Natural killer cell treated with Interleukin-12 subunit alpha and Interleukin-12 subunit beta and Interleukin-15 and Interleukin-18, amount 100 ng/mL, for 72 hours (primary cell): ENCODE data around the gene HIVEP1. TPM values are rescaled to one million over a fixed set of nuclear protein-coding genes. Genes with fewer than 3 reads are reported as not detected.
"Not testable (repeated sequence)": the region's sequence is repeated elsewhere in the genome, so short reads cannot be mapped to it uniquely, and the experiment has no call there.

Experiments used
- ATAC-seq, 2 donors: fragments of 150-1000 bp; cut with Tn5 transposase in 1 of 2; sonication (Bioruptor Pico), chemical (Tn5 transposase) in 1 of 2; 2 replicates each; pipeline ENCODE4 v1.10.0; 2021
- DNase-seq: peaks from one replicate; pipeline ENCODE4 v3.0.0; 2022; ENCODE audit warnings: low spot score
- H3K27ac Mint-ChIP-seq, 2 donors: 1 replicate in 1 of 2; 2 replicates in 1 of 2; pipeline ENCODE4 v1.8.0; 2022; ENCODE audit warnings: mixed read lengths in 2 of 2, mild to moderate bottlenecking in 1 of 2, moderate library complexity in 1 of 2
- H3K27me3 Mint-ChIP-seq, 2 donors: 1 replicate in 1 of 2; 2 replicates in 1 of 2; pipeline ENCODE4 v1.8.0; 2022; ENCODE audit warnings: mixed read lengths in 2 of 2
- H3K36me3 Mint-ChIP-seq: one replicate; pipeline ENCODE4 v1.8.0; 2022; ENCODE audit warnings: mixed read lengths
- H3K4me1 Mint-ChIP-seq, 2 donors: 1 replicate in 1 of 2; 2 replicates in 1 of 2; pipeline ENCODE4 v1.8.0; 2022; ENCODE audit warnings: low read depth in 2 of 2, mixed read lengths in 2 of 2, mild to moderate bottlenecking in 1 of 2
- H3K4me3 Mint-ChIP-seq: one replicate; pipeline ENCODE4 v1.8.0; 2022; ENCODE audit warnings: mixed read lengths
- H3K9me3 Mint-ChIP-seq: 2 replicates; pipeline ENCODE4 v1.8.0; 2022; ENCODE audit warnings: mixed read lengths
- total RNA-seq, 2 donors: library from RNA; stranded (reverse); gene quantifications; one replicate each; pipeline ENCODE4 v1.2.3, GENCODE V29; 2022

HIVEP1 gene
- total RNA-seq, 2 donors from 2014 or later = 28.3 to 39.4 TPM

GRCh38 chr6:12148317-12148801 is 136.2 kb downstream of the HIVEP1 start:
- Mint-ChIP-seq H3K27me3 (no peaks in the 10 kb centered on the region), H3K9me3 (no peaks in the 10 kb centered on the region), H3K27ac (peak overlapping the region in 1 of 2 donors; percentile 81), H3K36me3 (no peaks in the 10 kb centered on the region), H3K4me3 (no peak overlapping the region), H3K4me1 (peaks cover 0 to 11% of the 10 kb centered on the region in 2 donors)
- ATAC-seq (no peak), DNase-seq (no peak)

- Mint-ChIP-seq H3K27me3 (no peaks in the 10 kb centered on the region), H3K4me1 (peaks cover 0 to 14% of the 10 kb centered on the region in 2 donors), H3K9me3 (no peaks in the 10 kb centered on the region), H3K36me3 (no peaks in the 10 kb centered on the region), H3K27ac (peak overlapping the region in 1 of 2 donors; percentile 81), H3K4me3 (no peak overlapping the region)
- no peak for ATAC-seq
- no peak for DNase-seq
Observed at GRCh38 chr6:12148841-12149240, 136.7 kb downstream of the HIVEP1 start.

- Mint-ChIP-seq H3K9me3 (no peaks in the 10 kb centered on the region), H3K27me3 (no peaks in the 10 kb centered on the region), H3K36me3 (no peaks in the 10 kb centered on the region), H3K4me3 (no peak overlapping the region), H3K27ac (no peak overlapping the region), H3K4me1 (peaks cover 0 to 14% of the 10 kb centered on the region in 2 donors)
- DNase-seq (no peak), ATAC-seq (no peak)
Observed at GRCh38 chr6:12149944-12150510, 137.9 kb downstream of the HIVEP1 start.

GRCh38 chr6:12150812-12151432 is 138.8 kb downstream of the HIVEP1 start:
- Mint-ChIP-seq H3K27me3 (no peaks in the 10 kb centered on the region), H3K9me3 (no peaks in the 10 kb centered on the region), H3K4me3 (no peak overlapping the region), H3K36me3 (no peaks in the 10 kb centered on the region), H3K27ac (no peak overlapping the region), H3K4me1 (peaks cover 0 to 19% of the 10 kb centered on the region in 2 donors)
- ATAC-seq = no peak
- no peak for DNase-seq

- H3K4me1 Mint-ChIP-seq = peaks cover 2 to 19% of the 10 kb centered on the region in 2 donors
Observed at GRCh38 chr6:12151433-12151820, 139.3 kb downstream of the HIVEP1 start.

GRCh38 chr6:12152023-12152970 is 140.2 kb downstream of the HIVEP1 start:
- no peaks in the 10 kb centered on the region for H3K9me3 Mint-ChIP-seq
- H3K4me3 Mint-ChIP-seq = no peak overlapping the region
- ATAC-seq (no peak), DNase-seq (no peak)
- no peaks in the 10 kb centered on the region for H3K27me3 Mint-ChIP-seq
- no peaks in the 10 kb centered on the region for H3K36me3 Mint-ChIP-seq
- H3K4me1 Mint-ChIP-seq = peaks cover 10 to 19% of the 10 kb centered on the region in 2 donors
- no peak overlapping the region for H3K27ac Mint-ChIP-seq

More at GRCh38 chr6:12151433-12151820, 139.3 kb downstream of the HIVEP1 start:
- no peaks in the 10 kb centered on the region for H3K36me3 Mint-ChIP-seq
- no peaks in the 10 kb centered on the region for H3K9me3 Mint-ChIP-seq
- ATAC-seq (no peak), DNase-seq (no peak)
- no peak overlapping the region for H3K27ac Mint-ChIP-seq
- no peaks in the 10 kb centered on the region for H3K27me3 Mint-ChIP-seq
- no peak overlapping the region for H3K4me3 Mint-ChIP-seq

- not testable (repeated sequence) for DNase-seq, H3K4me3 Mint-ChIP-seq, H3K9me3 Mint-ChIP-seq, H3K27ac Mint-ChIP-seq, H3K36me3 Mint-ChIP-seq, ATAC-seq, H3K27me3 Mint-ChIP-seq
- H3K4me1 Mint-ChIP-seq = peaks cover 23 to 26% of the 10 kb centered on the region in 2 donors
Observed at GRCh38 chr6:12155769-12156168, 143.7 kb downstream of the HIVEP1 start.

- H3K4me1 Mint-ChIP-seq = peaks cover 38 to 43% of the 10 kb centered on the region in 2 donors
- DNase-seq = no peak
- H3K4me3 Mint-ChIP-seq = no peak overlapping the region
- no peaks in the 10 kb centered on the region for H3K9me3 Mint-ChIP-seq
- no peaks in the 10 kb centered on the region for H3K27me3 Mint-ChIP-seq
- no peak for ATAC-seq
- H3K36me3 Mint-ChIP-seq = peaks cover 14% of the 10 kb centered on the region
- H3K27ac Mint-ChIP-seq = no peak overlapping the region
Observed at GRCh38 chr6:12158686-12159415, 146.7 kb downstream of the HIVEP1 start.

GRCh38 chr6:12160326-12160725 is 148.2 kb downstream of the HIVEP1 start:
- H3K4me3 Mint-ChIP-seq = no peak overlapping the region
- no peaks in the 10 kb centered on the region for H3K9me3 Mint-ChIP-seq
- DNase-seq = no peak
- H3K36me3 Mint-ChIP-seq = peaks cover 14% of the 10 kb centered on the region
- H3K4me1 Mint-ChIP-seq = peaks cover 35 to 43% of the 10 kb centered on the region in 2 donors
- peak overlapping the region; percentile 35 to 72 for H3K27ac Mint-ChIP-seq
- no peaks in the 10 kb centered on the region for H3K27me3 Mint-ChIP-seq
- ATAC-seq = peak in 1 of 2 donors; percentile 40

- Mint-ChIP-seq H3K27ac (peak overlapping the region in 1 of 2 donors; percentile 59), H3K36me3 (peaks cover 14% of the 10 kb centered on the region), H3K4me3 (no peak overlapping the region), H3K4me1 (peaks cover 32 to 34% of the 10 kb centered on the region in 2 donors), H3K27me3 (no peaks in the 10 kb centered on the region), H3K9me3 (no peaks in the 10 kb centered on the region)
- ATAC-seq (no peak), DNase-seq (no peak)
Observed at GRCh38 chr6:12162213-12162612, 150.1 kb downstream of the HIVEP1 start.

- H3K36me3 Mint-ChIP-seq = peaks cover 14% of the 10 kb centered on the region
- peak; percentile 69 for DNase-seq
- peak overlapping the region; percentile 58 for H3K4me3 Mint-ChIP-seq
- H3K27me3 Mint-ChIP-seq = no peaks in the 10 kb centered on the region
- H3K9me3 Mint-ChIP-seq = no peaks in the 10 kb centered on the region
- peak overlapping the region; percentile 59 to 66 for H3K27ac Mint-ChIP-seq
- peaks cover 25% of the 10 kb centered on the region in 2 donors for H3K4me1 Mint-ChIP-seq
- peak; percentile 90 to 98 for ATAC-seq
Observed at GRCh38 chr6:12163149-12163548, 151.0 kb downstream of the HIVEP1 start.

GRCh38 chr6:12163744-12164507 is 151.8 kb downstream of the HIVEP1 start:
- ATAC-seq = no peak
- H3K36me3 Mint-ChIP-seq = peaks cover 14% of the 10 kb centered on the region
- H3K27ac Mint-ChIP-seq = peak overlapping the region; percentile 59 to 66
- peak overlapping the region; percentile 58 for H3K4me3 Mint-ChIP-seq
- no peaks in the 10 kb centered on the region for H3K27me3 Mint-ChIP-seq
- peaks cover 22 to 24% of the 10 kb centered on the region in 2 donors for H3K4me1 Mint-ChIP-seq
- DNase-seq = no peak
- no peaks in the 10 kb centered on the region for H3K9me3 Mint-ChIP-seq

- ATAC-seq = no peak
- Mint-ChIP-seq H3K9me3 (no peaks in the 10 kb centered on the region), H3K4me1 (peaks cover 22 to 24% of the 10 kb centered on the region in 2 donors), H3K36me3 (peaks cover 14% of the 10 kb centered on the region), H3K27me3 (no peaks in the 10 kb centered on the region), H3K4me3 (no peak overlapping the region), H3K27ac (no peak overlapping the region)
- no peak for DNase-seq
Observed at GRCh38 chr6:12164508-12164770, 152.3 kb downstream of the HIVEP1 start.
